Muscle of leg (tissue), 9 donors: ENCODE data around the gene ASCL4. TPM values are rescaled to one million over a fixed set of nuclear protein-coding genes. Genes with fewer than 3 reads are reported as not detected.

Experiments used
- polyA plus RNA-seq, 8 donors: library from polyadenylated mRNA; unstranded; fragments of 120-200 nt; gene quantifications; one replicate each; pipeline versions ENCODE4 v1.2.1 to v1.2.3, GENCODE V29; 2013; ENCODE audit warnings: inconsistent platforms in 1 of 8, low replicate concordance in 1 of 8; ENCODE audit not compliant: insufficient read length in 8 of 8, insufficient read depth in 1 of 8
- total RNA-seq: library from RNA; stranded (reverse); fragments of 120-200 nt; gene quantifications from one replicate; pipeline ENCODE4 v1.2.4, GENCODE V29; 2013

The ASCL4 gene
- total and polyA plus RNA-seq, 9 donors = 0.04 to 0.62 TPM; not detected in 7

Other genes starting within 250 kb of the ASCL4 start
- 31.0 TPM for gene PWP1, start 88.9 kb upstream of the ASCL4 start, total RNA-seq
- 10 to 100 TPM; 30.1 to 41.3 (median 33.7) TPM for gene PWP1, start 88.9 kb upstream of the ASCL4 start, polyA plus RNA-seq
- 16.6 TPM for gene PRDM4, start 13.6 kb upstream of the ASCL4 start, total RNA-seq
- gene PRDM4, start 13.6 kb upstream of the ASCL4 start, polyA plus RNA-seq = 10 to 100 TPM; 15.0 to 19.6 (median 17.3) TPM